Stimulated activated CD4-positive, alpha-beta T cell treated with anti-CD3 and anti-CD28 coated beads, Interleukin-2, amount 100 ng/mL, for 24 hours (primary cell): ENCODE data around the gene KCNG1.
"Not testable (repeated sequence)": the region's sequence is repeated elsewhere in the genome, so short reads cannot be mapped to it uniquely, and the experiment has no call there.

Source experiments
- DNase-seq, 2 donors: peaks; one replicate each; pipeline ENCODE4 v3.0.0-alpha.2; 2020

KCNG1 gene

GRCh38 chr20:50980851-50981713 lies 41.8 kb downstream of the KCNG1 start:
- DNase-seq, result peak; percentile 76 to 79

- peak; percentile 38 to 47 for DNase-seq
Measured at GRCh38 chr20:50980071-50980681, 42.7 kb downstream of the KCNG1 start.

- DNase-seq, result not testable (repeated sequence)
Measured at GRCh38 chr20:50978533-50978932, 44.4 kb downstream of the KCNG1 start.

- DNase-seq, result no peak
Measured at GRCh38 chr20:50977066-50978021, 45.6 kb downstream of the KCNG1 start.

GRCh38 chr20:50975701-50976330 lies 47.1 kb downstream of the KCNG1 start:
- DNase-seq, result no peak

- no peak for DNase-seq
Measured at GRCh38 chr20:50969912-50970311, 53.0 kb downstream of the KCNG1 start.

GRCh38 chr20:50969435-50969834 lies 53.5 kb downstream of the KCNG1 start:
- DNase-seq, result no peak

GRCh38 chr20:50968289-50968688 lies 54.6 kb downstream of the KCNG1 start:
- DNase-seq, result no peak

- no peak for DNase-seq
Measured at GRCh38 chr20:50967586-50967985, 55.3 kb downstream of the KCNG1 start.

GRCh38 chr20:50959543-50960126 lies 63.3 kb downstream of the KCNG1 start:
- no peak for DNase-seq

GRCh38 chr20:50958615-50959542 lies 64.0 kb downstream of the KCNG1 start, which contains the start of gene MOCS3:
Gene MOCS3, plus strand, starts transcription at chr20:50958818. Its CDS starts 25 bp downstream, at chr20:50958843.
- peak; percentile 69 to 85 for DNase-seq

- peak; percentile 88 to 90 for DNase-seq
Measured at GRCh38 chr20:50957798-50958614, 64.9 kb downstream of the KCNG1 start, which contains the start of gene DPM1. Gene DPM1, minus strand, starts transcription at chr20:50958532. Its CDS starts 9 bp downstream, at chr20:50958523.

GRCh38 chr20:50957276-50957675 lies 65.6 kb downstream of the KCNG1 start:
- no peak for DNase-seq

- DNase-seq, result no peak
Measured at GRCh38 chr20:50953821-50954220, 69.1 kb downstream of the KCNG1 start.
